Trophoblast cell (in vitro differentiated cells and primary cell): ENCODE measurements around the gene TMLHE. TPM values are rescaled to one million over a fixed set of nuclear protein-coding genes. Genes with fewer than 3 reads are reported as not detected.

ENCODE experiments used
- DNase-seq, 2 donors: peaks; one replicate each; pipeline ENCODE4 v3.0.0-alpha.2; 2016
- H2AFZ ChIP-seq: 2 replicates; pipeline ENCODE4 v1.6.1; 2013; ENCODE audit warnings: low read length, moderate library complexity, mild to moderate bottlenecking; ENCODE audit not compliant: insufficient read depth, poor library complexity
- H2AK5ac ChIP-seq: 2 replicates; pipeline ENCODE4 v1.6.1; 2013; ENCODE audit warnings: mild to moderate bottlenecking, low read length
- H2BK120ac ChIP-seq: 2 replicates; pipeline ENCODE4 v1.6.1; 2013; ENCODE audit warnings: low read length, mild to moderate bottlenecking, moderate library complexity; ENCODE audit not compliant: insufficient read depth, poor library complexity
- H2BK12ac ChIP-seq: 2 replicates; pipeline ENCODE4 v1.6.1; 2013; ENCODE audit warnings: mild to moderate bottlenecking, low read length, moderate library complexity
- H2BK5ac ChIP-seq: 2 replicates; pipeline ENCODE4 v1.6.1; 2013; ENCODE audit warnings: low read length, low read depth, moderate library complexity, mild to moderate bottlenecking; ENCODE audit not compliant: poor library complexity
- H3K14ac ChIP-seq: 2 replicates; pipeline ENCODE4 v1.6.1; 2013; ENCODE audit warnings: mild to moderate bottlenecking, low read length
- H3K18ac ChIP-seq: 2 replicates; pipeline ENCODE4 v1.6.1; 2013; ENCODE audit warnings: mild to moderate bottlenecking, low read length
- H3K23ac ChIP-seq: 2 replicates; pipeline ENCODE4 v1.6.1; 2013; ENCODE audit warnings: low read length
- H3K27ac ChIP-seq: 2 replicates; pipeline ENCODE4 v1.5.1; 2013; ENCODE audit warnings: low read depth, mild to moderate bottlenecking, inconsistent platforms, low read length, moderate library complexity
- H3K27me3 ChIP-seq: 2 replicates; pipeline ENCODE4 v1.6.1; 2013; ENCODE audit warnings: inconsistent platforms, mild to moderate bottlenecking, low read length, moderate library complexity; ENCODE audit not compliant: insufficient read depth
- H3K36me3 ChIP-seq, 2 experiments: 1 replicate in 1 of 2; 2 replicates in 1 of 2; pipeline ENCODE4 v1.6.1; 2013; ENCODE audit warnings: low read length in 2 of 2, mild to moderate bottlenecking in 2 of 2, moderate library complexity in 1 of 2; ENCODE audit not compliant: insufficient read depth in 2 of 2, control insufficient read depth in 1 of 2
- H3K4ac ChIP-seq: 2 replicates; pipeline ENCODE4 v1.6.1; 2013; ENCODE audit warnings: low read depth, mild to moderate bottlenecking, low read length, moderate library complexity
- H3K4me1 ChIP-seq, 2 experiments: 1 replicate in 1 of 2; 2 replicates in 1 of 2; pipeline ENCODE4 v1.6.1; 2013; ENCODE audit warnings: low read length in 2 of 2, mild to moderate bottlenecking in 2 of 2, moderate library complexity in 1 of 2; ENCODE audit not compliant: insufficient read depth in 2 of 2, control insufficient read depth in 1 of 2
- H3K4me2 ChIP-seq: 2 replicates; pipeline ENCODE4 v1.6.1; 2013; ENCODE audit warnings: inconsistent platforms, mild to moderate bottlenecking, low read length, moderate library complexity
- H3K4me3 ChIP-seq: 2 replicates; pipeline ENCODE4 v1.5.1; 2013; ENCODE audit warnings: mild to moderate bottlenecking, low read depth, low read length, inconsistent platforms
- H3K79me1 ChIP-seq: one replicate; pipeline ENCODE4 v1.6.1; 2013; ENCODE audit warnings: low read length
- H3K79me2 ChIP-seq: 2 replicates; pipeline ENCODE4 v1.6.1; 2013; ENCODE audit warnings: low read length, mild to moderate bottlenecking; ENCODE audit not compliant: control insufficient read depth, insufficient read depth, poor library complexity
- H3K9ac ChIP-seq: 2 replicates; pipeline ENCODE4 v1.6.1; 2013; ENCODE audit warnings: mild to moderate bottlenecking, low read length
- H3K9me3 ChIP-seq: 2 replicates; pipeline ENCODE4 v1.6.1; 2013; ENCODE audit warnings: low read depth, mild to moderate bottlenecking, control low read depth, inconsistent platforms, low read length; ENCODE audit not compliant: insufficient read depth
- H4K12ac ChIP-seq: 2 replicates; pipeline ENCODE4 v1.6.1; 2013; ENCODE audit warnings: low read depth, mild to moderate bottlenecking, low read length, moderate library complexity
- H4K8ac ChIP-seq: 2 replicates; pipeline ENCODE4 v1.6.1; 2013; ENCODE audit warnings: low read depth, mild to moderate bottlenecking, low read length, moderate library complexity
- H4K91ac ChIP-seq: one replicate; pipeline ENCODE4 v1.6.1; 2013; ENCODE audit warnings: low read depth, mild to moderate bottlenecking, low read length, moderate library complexity
- WGBS: extraction: QIAGEN DNeasy Blood & Tissue Kit; methylation state at CpG from one replicate; pipeline ENCODE4 v1.1.7; 2013; ENCODE audit warnings: missing lambda C conversion rate; ENCODE audit not compliant: insufficient read length, insufficient coverage; ENCODE audit errors: extremely low coverage; 5-methylcytosine and 5-hydroxymethylcytosine counted together
- polyA plus RNA-seq: library from polyadenylated mRNA; stranded (reverse); fragments of 200-250 nt; gene quantifications from 2 replicates; pipeline ENCODE4 v1.2.3, GENCODE V29; 2013

The TMLHE gene, protein sequence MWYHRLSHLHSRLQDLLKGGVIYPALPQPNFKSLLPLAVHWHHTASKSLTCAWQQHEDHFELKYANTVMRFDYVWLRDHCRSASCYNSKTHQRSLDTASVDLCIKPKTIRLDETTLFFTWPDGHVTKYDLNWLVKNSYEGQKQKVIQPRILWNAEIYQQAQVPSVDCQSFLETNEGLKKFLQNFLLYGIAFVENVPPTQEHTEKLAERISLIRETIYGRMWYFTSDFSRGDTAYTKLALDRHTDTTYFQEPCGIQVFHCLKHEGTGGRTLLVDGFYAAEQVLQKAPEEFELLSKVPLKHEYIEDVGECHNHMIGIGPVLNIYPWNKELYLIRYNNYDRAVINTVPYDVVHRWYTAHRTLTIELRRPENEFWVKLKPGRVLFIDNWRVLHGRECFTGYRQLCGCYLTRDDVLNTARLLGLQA
- 7.6 and 8.2 TPM in 2 replicates for polyA plus RNA-seq

DNA sequence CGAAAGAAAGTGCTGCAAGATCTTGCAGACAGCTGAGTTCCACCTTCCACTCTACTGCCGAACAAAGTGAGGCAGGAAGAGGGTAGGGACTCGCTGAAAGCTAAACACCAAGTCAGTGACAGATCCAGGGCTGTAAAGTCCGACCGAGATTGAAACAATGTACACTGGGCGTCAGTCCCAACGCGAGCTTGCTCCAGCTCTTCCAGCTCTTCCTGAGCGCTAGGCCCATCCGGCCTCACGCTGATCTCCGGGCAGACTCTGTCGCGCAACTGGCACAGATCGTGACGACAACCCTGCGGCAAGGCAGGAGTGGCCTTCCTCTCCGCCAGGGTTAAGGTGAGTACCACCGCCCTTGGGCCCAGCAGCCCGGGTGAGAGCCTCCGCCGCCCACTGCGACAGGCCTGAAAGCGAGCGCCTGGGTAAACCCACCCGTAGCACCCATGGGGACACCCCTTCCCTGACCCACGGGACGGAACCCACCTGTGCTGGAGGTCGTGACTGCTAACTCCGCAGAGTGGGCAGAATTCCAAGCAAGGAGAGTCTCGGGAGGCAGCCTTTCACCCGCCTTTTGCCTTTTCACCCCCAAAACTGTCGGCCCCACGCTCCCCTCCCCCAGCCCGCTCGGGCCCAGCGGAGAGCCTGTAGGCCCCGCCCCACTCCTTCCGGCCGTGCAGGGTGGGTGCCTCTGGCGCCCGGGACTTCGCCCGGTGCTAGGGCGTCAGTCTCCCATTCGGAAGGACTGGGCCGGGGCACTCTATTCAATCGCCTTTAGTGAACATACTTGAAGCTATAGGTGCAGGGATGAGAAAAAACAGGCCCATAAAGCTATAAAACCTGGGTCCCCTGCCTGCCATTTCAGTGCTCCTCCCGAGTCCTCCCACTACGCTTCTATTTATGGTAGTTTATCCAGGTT is at the start of gene TMLHE, which contains the start of gene SPRY3:
Gene TMLHE (minus strand): TSS at position 641 of the 913 bp plus-strand sequence. CDS start 67,676 bp downstream, outside the sequence.
Gene SPRY3 (plus strand): TSS at position 275 of the 913 bp plus-strand sequence.
- H2BK5ac ChIP-seq = no peak within 1 kb of the TSS
- no peaks in the 10 kb centered on the region for H3K27me3 ChIP-seq
- peaks cover 0 to 2% of the 10 kb centered on the region in 2 experiments for H3K36me3 ChIP-seq
- peak; percentile 19 to 29 for DNase-seq
- peak within 1 kb of the TSS; percentile 33 for H2AFZ ChIP-seq
- H3K4me2 ChIP-seq = peak within 1 kb of the TSS; percentile 58
- H3K9me3 ChIP-seq = no peaks in the 10 kb centered on the region
- H3K27ac ChIP-seq = peak within 1 kb of the TSS; percentile 17
- H3K18ac ChIP-seq = peak within 1 kb of the TSS; percentile 80
- peak within 1 kb of the TSS; percentile 95 for H3K9ac ChIP-seq
- no peaks in the 10 kb centered on the region for H3K4me1 ChIP-seq
- no CpG with 5 or more reads among the region's 50 CpGs for WGBS
- H2BK12ac ChIP-seq = no peak within 1 kb of the TSS
- peak within 1 kb of the TSS; percentile 7 for H4K91ac ChIP-seq
- H4K12ac ChIP-seq = peak within 1 kb of the TSS; percentile 87
- H3K23ac ChIP-seq = no peak within 1 kb of the TSS
- peaks cover 4% of the 10 kb centered on the region for H3K79me2 ChIP-seq
- H3K14ac ChIP-seq = peak within 1 kb of the TSS; percentile 36
- no peak within 1 kb of the TSS for H2AK5ac ChIP-seq
- H3K4ac ChIP-seq = peak within 1 kb of the TSS; percentile 0
- H2BK120ac ChIP-seq = peak within 1 kb of the TSS; percentile 54
- H4K8ac ChIP-seq = peak within 1 kb of the TSS; percentile 86
- peak within 1 kb of the TSS; percentile 85 for H3K4me3 ChIP-seq
- peaks cover 6% of the 10 kb centered on the region for H3K79me1 ChIP-seq

DNA sequence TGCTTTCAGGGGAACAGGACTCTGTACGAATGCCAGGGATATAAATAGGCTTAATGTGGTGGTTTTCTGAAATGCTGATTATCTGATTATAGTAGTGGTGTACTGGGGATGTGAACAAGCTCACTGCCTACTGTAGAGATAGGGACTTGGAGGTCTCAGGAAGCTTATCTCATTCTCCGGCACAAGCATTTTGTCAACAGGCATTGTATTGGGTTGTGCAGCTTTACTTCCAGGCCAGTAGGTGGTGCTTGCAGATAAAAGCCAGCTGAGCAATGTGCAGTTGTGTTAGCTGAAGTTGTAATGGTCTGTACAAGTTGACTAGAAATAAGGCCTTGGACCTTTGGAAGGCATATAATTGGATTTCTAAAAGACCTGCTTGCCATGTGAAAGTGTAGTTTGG is 49.5 kb upstream of the TMLHE start:
- Histone ChIP-seq H3K14ac (no peak overlapping the region), H3K4ac (no peak overlapping the region)
- no CpG with 5 or more reads among the region's 2 CpGs for WGBS

GRCh38 chrX:155645180-155645579 is 32.4 kb upstream of the TMLHE start:
- DNase-seq = no peak
- H4K91ac ChIP-seq = no peak overlapping the region
- H2BK5ac ChIP-seq = no peak overlapping the region
- H4K12ac ChIP-seq = no peak overlapping the region
- no peak overlapping the region for H2BK120ac ChIP-seq
- H3K23ac ChIP-seq = no peak overlapping the region
- no peak overlapping the region for H3K4me2 ChIP-seq
- no peaks in the 10 kb centered on the region for H3K4me1 ChIP-seq
- no peak overlapping the region for H3K14ac ChIP-seq
- H4K8ac ChIP-seq = no peak overlapping the region
- H3K9me3 ChIP-seq = no peaks in the 10 kb centered on the region
- no peak overlapping the region for H3K18ac ChIP-seq
- H3K4me3 ChIP-seq = no peak overlapping the region
- H3K27ac ChIP-seq = no peak overlapping the region
- no CpG with 5 or more reads among the region's 2 CpGs for WGBS
- H2BK12ac ChIP-seq = no peak overlapping the region
- H3K79me2 ChIP-seq = no peaks in the 10 kb centered on the region
- no peak overlapping the region for H2AK5ac ChIP-seq
- H2AFZ ChIP-seq = no peak overlapping the region
- H3K9ac ChIP-seq = no peak overlapping the region
- peaks cover 2% of the 10 kb centered on the region for H3K79me1 ChIP-seq
- H3K27me3 ChIP-seq = no peaks in the 10 kb centered on the region
- no peaks in the 10 kb centered on the region for H3K36me3 ChIP-seq
- no peak overlapping the region for H3K4ac ChIP-seq

More for the DNA sequence above, 49.5 kb upstream of the TMLHE start:
- H3K79me1 ChIP-seq = no peaks in the 10 kb centered on the region
- H2AFZ ChIP-seq = no peak overlapping the region
- H3K4me1 ChIP-seq = no peaks in the 10 kb centered on the region
- H3K79me2 ChIP-seq = no peaks in the 10 kb centered on the region
- peak in 1 of 2 donors; percentile 29 for DNase-seq
- no peak overlapping the region for H3K27ac ChIP-seq
- H4K91ac ChIP-seq = no peak overlapping the region
- H3K23ac ChIP-seq = no peak overlapping the region
- H3K36me3 ChIP-seq = no peaks in the 10 kb centered on the region
- H3K9ac ChIP-seq = no peak overlapping the region
- H4K12ac ChIP-seq = no peak overlapping the region
- no peaks in the 10 kb centered on the region for H3K9me3 ChIP-seq
- H3K27me3 ChIP-seq = no peaks in the 10 kb centered on the region
- H2BK5ac ChIP-seq = no peak overlapping the region
- no peak overlapping the region for H4K8ac ChIP-seq
- no peak overlapping the region for H2AK5ac ChIP-seq
- no peak overlapping the region for H3K4me2 ChIP-seq
- H2BK12ac ChIP-seq = no peak overlapping the region
- H2BK120ac ChIP-seq = no peak overlapping the region
- no peak overlapping the region for H3K4me3 ChIP-seq
- no peak overlapping the region for H3K18ac ChIP-seq

DNA sequence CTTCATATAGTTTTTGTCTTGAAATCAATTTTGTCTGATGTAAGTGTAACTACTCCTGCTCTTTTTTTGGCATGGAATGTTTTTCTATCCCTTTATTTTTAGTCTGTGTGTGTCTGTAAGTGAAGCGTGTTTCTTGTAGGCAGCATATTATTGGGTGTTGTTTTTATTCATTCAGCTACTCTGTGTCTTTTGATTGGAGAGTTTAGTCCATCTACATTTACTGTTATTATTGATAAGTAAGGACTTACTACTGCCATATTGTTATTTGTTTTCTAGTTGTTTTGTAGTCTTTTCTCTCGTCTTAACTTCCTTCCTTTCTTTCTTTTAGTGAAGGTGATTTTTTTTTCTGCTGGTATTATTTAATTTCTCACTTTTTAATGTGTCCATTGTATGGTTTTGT is 30.5 kb upstream of the TMLHE start:
- Histone ChIP-seq H3K79me1 (peaks cover 2% of the 10 kb centered on the region), H3K9ac (no peak overlapping the region), H2BK120ac (no peak overlapping the region), H3K4me2 (no peak overlapping the region), H3K27ac (no peak overlapping the region), H3K23ac (no peak overlapping the region), H3K18ac (no peak overlapping the region), H4K8ac (no peak overlapping the region), H3K4me3 (no peak overlapping the region), H4K12ac (no peak overlapping the region), H3K4ac (no peak overlapping the region), H2BK12ac (no peak overlapping the region), H3K36me3 (no peaks in the 10 kb centered on the region), H2AK5ac (no peak overlapping the region), H3K79me2 (no peaks in the 10 kb centered on the region), H4K91ac (no peak overlapping the region), H3K14ac (no peak overlapping the region), H3K9me3 (no peaks in the 10 kb centered on the region), H3K4me1 (no peaks in the 10 kb centered on the region), H2AFZ (no peak overlapping the region), H3K27me3 (no peaks in the 10 kb centered on the region), H2BK5ac (no peak overlapping the region)
- DNase-seq = no peak
- WGBS = no CpG with 5 or more reads among the region's 2 CpGs
